GM12801 (cell line): ENCODE results near the gene NEDD4L.

Experiments used
- TF ChIP-seq, protein P1 (sequence below): IDR thresholded peaks from one replicate; pipeline ENCODE4 v1.5.1; 2011; ENCODE audit warnings: control low read depth; ENCODE audit not compliant: insufficient read length; ENCODE audit errors: extremely low read depth

NEDD4L gene

DNA sequence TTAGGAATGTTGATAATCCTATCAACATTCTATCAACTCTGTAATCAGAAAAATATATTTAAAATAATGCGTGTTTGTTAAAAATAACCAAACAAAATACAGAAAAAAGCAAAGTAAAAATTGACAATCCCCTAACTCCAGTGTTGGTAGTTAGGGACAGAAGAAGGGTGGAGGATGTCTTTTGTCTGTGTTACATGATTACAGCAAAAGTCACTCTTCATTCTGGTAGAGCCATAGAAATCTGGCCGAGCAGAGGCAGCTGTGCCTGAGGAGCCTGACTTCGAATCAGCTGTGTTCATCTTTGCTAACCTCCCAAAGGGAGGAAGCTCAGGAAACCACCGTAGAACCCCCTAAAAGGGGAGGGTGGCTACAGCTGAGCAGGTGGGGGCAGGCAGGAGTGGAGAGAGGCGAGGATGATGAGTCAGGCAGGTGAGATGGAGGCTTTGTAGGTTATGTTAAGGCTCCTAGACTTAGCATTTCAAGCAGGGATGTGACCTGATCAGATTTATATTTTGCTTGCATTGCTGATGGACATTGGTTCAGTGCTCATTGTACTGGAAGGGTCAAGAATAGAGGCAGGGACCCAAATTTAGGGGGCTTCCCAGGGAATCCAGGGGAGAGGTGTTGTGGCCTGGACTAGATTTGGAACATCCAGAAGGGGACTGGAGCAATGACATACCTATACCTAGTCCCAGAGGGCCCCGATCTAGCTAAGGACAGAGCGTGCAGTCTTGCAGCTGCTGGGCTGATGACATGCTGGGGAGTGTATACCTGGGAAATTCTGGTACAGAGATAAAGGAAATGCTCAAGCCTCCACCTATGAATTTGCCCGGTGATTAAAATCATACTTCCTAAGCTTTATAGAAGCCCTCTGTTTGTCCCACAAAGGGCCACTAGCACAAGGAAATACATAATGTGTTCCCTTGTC, 95.7 kb downstream of the NEDD4L start:
- TF ChIP-seq, protein P1, sequence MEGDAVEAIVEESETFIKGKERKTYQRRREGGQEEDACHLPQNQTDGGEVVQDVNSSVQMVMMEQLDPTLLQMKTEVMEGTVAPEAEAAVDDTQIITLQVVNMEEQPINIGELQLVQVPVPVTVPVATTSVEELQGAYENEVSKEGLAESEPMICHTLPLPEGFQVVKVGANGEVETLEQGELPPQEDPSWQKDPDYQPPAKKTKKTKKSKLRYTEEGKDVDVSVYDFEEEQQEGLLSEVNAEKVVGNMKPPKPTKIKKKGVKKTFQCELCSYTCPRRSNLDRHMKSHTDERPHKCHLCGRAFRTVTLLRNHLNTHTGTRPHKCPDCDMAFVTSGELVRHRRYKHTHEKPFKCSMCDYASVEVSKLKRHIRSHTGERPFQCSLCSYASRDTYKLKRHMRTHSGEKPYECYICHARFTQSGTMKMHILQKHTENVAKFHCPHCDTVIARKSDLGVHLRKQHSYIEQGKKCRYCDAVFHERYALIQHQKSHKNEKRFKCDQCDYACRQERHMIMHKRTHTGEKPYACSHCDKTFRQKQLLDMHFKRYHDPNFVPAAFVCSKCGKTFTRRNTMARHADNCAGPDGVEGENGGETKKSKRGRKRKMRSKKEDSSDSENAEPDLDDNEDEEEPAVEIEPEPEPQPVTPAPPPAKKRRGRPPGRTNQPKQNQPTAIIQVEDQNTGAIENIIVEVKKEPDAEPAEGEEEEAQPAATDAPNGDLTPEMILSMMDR: no peak

DNA sequence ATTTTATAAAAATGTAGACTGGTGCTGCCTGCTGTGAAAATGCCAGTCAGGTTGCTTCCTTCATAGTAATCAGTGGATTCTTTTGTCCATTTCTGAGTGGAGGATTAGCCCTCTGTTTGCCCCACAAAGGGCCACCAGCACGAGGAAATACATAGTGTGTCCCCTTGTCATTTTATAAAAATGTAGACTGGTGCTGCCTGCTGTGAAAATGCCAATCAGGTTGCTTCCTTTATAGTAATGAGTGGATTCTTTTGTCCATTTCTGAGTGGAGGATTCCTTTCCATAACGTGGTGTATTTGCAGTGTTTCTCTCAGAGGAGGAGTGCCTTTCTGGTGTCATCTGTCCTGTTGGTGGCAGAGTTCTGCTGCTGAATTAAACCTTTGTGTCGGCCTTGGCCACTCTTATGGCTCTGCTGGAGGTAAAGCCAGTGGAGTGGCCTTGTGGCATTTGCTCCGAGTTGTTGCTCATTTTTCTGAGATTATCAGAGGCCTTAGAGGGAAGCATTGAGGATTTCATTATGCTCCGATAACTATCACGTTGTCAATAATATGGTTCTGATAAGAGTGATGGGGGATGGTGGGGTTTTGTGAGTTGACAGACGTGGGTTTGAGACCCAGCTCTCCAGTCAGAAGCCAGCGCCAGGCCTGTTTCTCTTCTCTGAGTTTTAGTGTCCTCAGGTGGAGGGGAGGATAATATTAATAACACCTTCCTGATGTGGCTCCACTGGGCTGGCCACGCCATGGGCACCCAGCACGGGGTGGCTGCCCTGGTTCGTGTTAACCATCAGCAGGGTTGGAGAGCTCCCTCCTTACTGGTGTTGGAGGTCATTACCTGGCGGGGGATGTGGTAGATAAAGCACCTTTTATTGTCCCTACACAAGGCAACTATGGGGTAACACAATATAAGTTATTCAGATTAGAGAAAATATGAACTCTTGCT, 96.6 kb downstream of the NEDD4L start:
- TF ChIP-seq, protein P1: no peak

DNA sequence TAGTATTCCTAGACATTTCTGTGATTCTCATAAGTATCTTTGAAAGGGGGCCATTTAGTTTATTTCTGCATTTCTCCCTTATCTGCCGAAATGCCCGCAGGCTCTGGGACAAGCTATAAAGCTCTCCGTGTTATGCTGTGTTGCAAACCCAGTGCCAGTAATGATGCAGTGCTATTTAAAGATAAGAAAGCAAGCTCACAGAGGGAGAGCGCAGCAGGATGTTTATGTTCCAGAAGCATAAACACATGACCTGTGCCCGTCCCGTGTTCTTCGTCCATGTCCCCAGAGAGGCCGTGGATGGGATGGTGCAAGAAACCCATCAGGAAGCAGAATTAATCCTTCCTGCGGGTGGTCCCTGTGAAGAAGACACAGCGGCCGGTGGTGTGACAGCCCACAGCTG, 99.4 kb downstream of the NEDD4L start:
- TF ChIP-seq, protein P1: no peak

DNA sequence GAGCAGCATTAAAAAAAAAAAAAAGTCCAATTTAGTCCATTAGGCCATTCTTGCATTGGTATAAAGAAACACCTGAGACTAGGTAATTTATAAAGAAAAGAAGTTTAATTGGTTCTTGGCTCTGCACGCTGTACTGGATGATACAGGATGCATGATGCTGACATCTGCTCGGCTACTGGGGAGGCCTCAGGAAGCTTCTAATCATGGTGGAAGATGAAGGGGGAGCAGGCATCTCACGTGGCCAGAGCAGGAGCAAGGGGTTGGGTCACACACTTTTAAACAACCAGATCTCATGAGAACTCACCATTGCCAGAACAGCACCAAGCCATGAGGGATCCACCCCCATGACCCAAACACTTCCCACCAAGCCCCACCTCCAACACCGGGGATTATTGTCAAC, 100.1 kb downstream of the NEDD4L start:
- TF ChIP-seq, protein P1: no peak

DNA sequence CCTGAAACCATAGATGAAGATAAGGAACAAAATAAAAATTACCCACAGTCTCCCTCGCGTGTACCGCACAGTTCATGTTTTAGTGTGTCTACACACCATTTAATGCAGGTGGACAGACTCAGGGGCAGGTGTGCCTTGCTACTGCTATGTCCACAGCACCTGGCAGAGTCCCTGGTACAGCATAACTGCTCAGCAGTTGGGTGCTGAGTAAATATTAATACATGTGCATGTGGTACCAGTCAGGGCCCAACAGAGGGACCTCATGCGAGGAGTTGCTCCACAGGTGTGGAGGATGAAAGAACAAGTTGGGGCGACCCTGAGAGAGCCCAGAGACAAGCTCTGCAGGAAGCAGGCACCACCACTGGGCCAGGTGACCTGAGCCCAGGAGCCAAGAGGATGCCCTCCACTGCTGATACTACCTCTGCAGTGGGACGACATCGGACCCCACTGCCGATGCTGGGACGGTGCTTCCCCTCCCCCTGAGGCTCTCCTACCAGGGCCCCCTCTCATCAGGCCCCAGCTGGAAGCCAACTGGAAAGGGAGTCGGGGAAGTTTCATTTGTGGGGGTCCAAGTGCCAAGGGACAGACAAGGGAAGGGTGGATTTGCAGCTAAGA, 100.8 kb downstream of the NEDD4L start:
- TF ChIP-seq, protein P1: no peak

DNA sequence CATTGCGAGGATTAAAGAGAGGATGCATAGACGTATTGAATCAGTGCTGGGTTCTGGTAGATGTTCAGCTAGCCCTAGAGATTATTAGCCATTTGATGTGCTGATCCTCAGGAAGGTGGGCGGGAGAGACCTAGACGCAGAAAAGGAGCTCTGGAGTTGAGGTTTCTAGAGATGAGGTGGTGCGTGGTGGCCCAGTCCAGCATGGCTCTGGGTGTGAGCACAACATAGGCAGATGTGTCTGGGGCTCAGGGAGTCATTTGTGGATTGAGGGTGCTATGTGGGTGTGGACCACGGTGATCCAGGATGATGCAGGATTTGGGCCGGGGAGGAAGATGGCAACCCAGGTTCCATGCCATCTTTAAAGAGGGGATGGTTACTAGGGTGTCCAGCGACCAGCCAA, 102.1 kb downstream of the NEDD4L start:
- TF ChIP-seq, protein P1: no peak
